A549 (cell line): ENCODE results near the gene SOD3. TPM values are rescaled to one million over a fixed set of nuclear protein-coding genes. Genes with fewer than 3 reads are reported as not detected.

ENCODE experiments used
- ATAC-seq, 2 experiments: fragments of 200-7000 bp in 1 of 2; fragments of >200 bp in 1 of 2; cut with Nextera tagmentation in 1 of 2; cut with Tn5 transposase in 1 of 2; 3 replicates each; pipeline versions ENCODE4 v1.8.0 to v1.9.1; 2018 to 2020; ENCODE audit warnings: mild to moderate bottlenecking in 1 of 2, moderate library complexity in 1 of 2
- CTCF ChIA-PET: fragments of 300-600 bp; sonication (Branson Sonifier 250); formaldehyde crosslinking; extraction: SDS; loops from one replicate; lab custom pipeline; 2021; ENCODE audit warnings: antibody characterized with exemption, inconsistent platforms; lab: Yijun Ruan, JAX
- POLR2A ChIA-PET: fragments of 350-600 bp; formaldehyde crosslinking; extraction: SDS; loops from one replicate; lab custom pipeline; 2021; ENCODE audit warnings: antibody characterized with exemption, inconsistent platforms; lab: Yijun Ruan, JAX
- DNase-seq, 2 experiments: peaks; one replicate each; pipeline versions ENCODE4 v3.0.0 to v3.0.0-alpha.2; 2011 to 2016; ENCODE audit warnings: low read depth in 1 of 2, low spot score in 1 of 2
- FAIRE-seq: peaks from 2 replicates; lab custom pipeline; 2011; peaks lifted over from hg19 to GRCh38; lab: Jason Lieb, UNC
- H3K27ac ChIP-seq, 2 experiments: fragments of >200 bp; sonication (Bioruptor Twin); formaldehyde crosslinking; 3 replicates each; pipeline ENCODE4 v1.5.1; 2016 to 2017
- H3K4me1 ChIP-seq: fragments of >200 bp; sonication (Bioruptor Twin); formaldehyde crosslinking; 3 replicates; pipeline ENCODE4 v1.6.1; 2016
- H3K4me2 ChIP-seq: fragments of >200 bp; sonication (Bioruptor Twin); formaldehyde crosslinking; 3 replicates; pipeline ENCODE4 v1.6.1; 2016
- H3K4me3 ChIP-seq: fragments of >200 bp; sonication (Bioruptor Twin); formaldehyde crosslinking; 3 replicates; pipeline ENCODE4 v1.5.1; 2016
- H3K9me3 ChIP-seq: fragments of >200 bp; sonication (Bioruptor Twin); formaldehyde crosslinking; 3 replicates; pipeline ENCODE4 v1.6.1; 2016
- CEBPB ChIP-seq, 2 experiments: fragments of >200 bp in 1 of 2; sonication (Bioruptor Twin) in 1 of 2; formaldehyde crosslinking in 1 of 2; IDR thresholded peaks; 2 replicates each; pipeline ENCODE4 v1.6.1; 2012 to 2016
- CHD2 ChIP-seq: fragments of 150-350 bp; IDR thresholded peaks from 2 replicates; pipeline ENCODE4 v1.6.1; 2014; ENCODE audit warnings: low read length; ENCODE audit not compliant: partially characterized antibody
- EHMT2 ChIP-seq: fragments of 200-600 bp; sonication (generic); IDR thresholded peaks from 2 replicates; pipeline ENCODE4 v1.6.1; 2016; ENCODE audit warnings: antibody characterized with exemption, low read depth, mild to moderate bottlenecking, moderate library complexity
- ESRRA ChIP-seq: fragments of 150-350 bp; IDR thresholded peaks from 2 replicates; pipeline ENCODE4 v1.6.1; 2014; ENCODE audit warnings: mild to moderate bottlenecking, low read length, borderline replicate concordance
- FOXS1 ChIP-seq: fragments of 250-450 bp; sonication (Bioruptor Pico); IDR thresholded peaks from 2 replicates; pipeline ENCODE4 v1.5.0; 2020; ENCODE audit warnings: mild to moderate bottlenecking, moderate library complexity
- GATA3 ChIP-seq: IDR thresholded peaks from 2 replicates; pipeline ENCODE4 v1.6.1; 2012; ENCODE audit warnings: borderline replicate concordance
- HOXA7 ChIP-seq: fragments of 250-450 bp; sonication (Bioruptor Pico); IDR thresholded peaks from 2 replicates; pipeline ENCODE4 v1.5.0; 2020; ENCODE audit warnings: mild to moderate bottlenecking, moderate library complexity
- HOXB13 ChIP-seq: fragments of 250-450 bp; sonication (Bioruptor Pico); IDR thresholded peaks from 2 replicates; pipeline ENCODE4 v1.5.0; 2020; ENCODE audit warnings: low read depth, mild to moderate bottlenecking, moderate library complexity
- JUN ChIP-seq, 2 experiments: fragments of >200 bp; sonication (Bioruptor Twin); formaldehyde crosslinking; IDR thresholded peaks; 2 replicates in 1 of 2; 3 replicates in 1 of 2; pipeline ENCODE4 v1.6.1; 2016 to 2017
- MYC ChIP-seq: IDR thresholded peaks from 2 replicates; pipeline ENCODE4 v1.6.1; 2012; ENCODE audit warnings: mild to moderate bottlenecking, inconsistent platforms, low read length, improper control_type of control experiment, borderline replicate concordance
- POLR2A ChIP-seq: IDR thresholded peaks from 2 replicates; pipeline ENCODE4 v1.6.1; 2012; ENCODE audit warnings: mild to moderate bottlenecking, low read length
- RCOR1 ChIP-seq: fragments of 150-350 bp; IDR thresholded peaks from 2 replicates; pipeline ENCODE4 v1.6.1; 2014; ENCODE audit warnings: antibody characterized with exemption, low read length, low read depth
- RFX5 ChIP-seq: fragments of 450-650 bp; IDR thresholded peaks from 2 replicates; pipeline ENCODE4 v1.7.1; 2014; ENCODE audit warnings: antibody characterized with exemption, mild to moderate bottlenecking, moderate library complexity
- TFCP2L1 ChIP-seq: fragments of 250-450 bp; sonication (Bioruptor Pico); IDR thresholded peaks from 2 replicates; pipeline ENCODE4 v1.5.0; 2021; ENCODE audit warnings: mild to moderate bottlenecking
- ZC3H11A ChIP-seq: fragments of 450-650 bp; IDR thresholded peaks from 2 replicates; pipeline ENCODE4 v1.6.1; 2014; ENCODE audit warnings: antibody characterized with exemption, mild to moderate bottlenecking
- ZSCAN20 ChIP-seq: fragments of 250-450 bp; sonication (Bioruptor Pico); IDR thresholded peaks from 2 replicates; pipeline ENCODE4 v1.8.0; 2022; ENCODE audit warnings: mild to moderate bottlenecking, moderate library complexity
- WGBS: methylation state at CpG from one replicate; pipeline ENCODE4 v1.1.6; 2017; ENCODE audit errors: missing lambda C conversion rate; 5-methylcytosine and 5-hydroxymethylcytosine counted together
- polyA plus RNA-seq, 4 experiments: library from polyadenylated mRNA; depleted of rRNA in 3 of 4; stranded (reverse); fragments of >200 nt; fragmentation: RNase III in 1 of 4; extraction: RNeasy Plus Mini Kit Qiagen cat#74134 plus additional on column Dnase treatment in 1 of 4; gene quantifications; 2 replicates in 3 of 4; 3 replicates in 1 of 4; pipeline ENCODE4 v1.2.3, GENCODE V29; 2011 to 2017
- TF ChIP-seq, protein P1 (sequence below): fragments of >200 bp; sonication (Bioruptor Twin); formaldehyde crosslinking; IDR thresholded peaks from 2 replicates; pipeline ENCODE4 v1.6.1; 2016
- TF ChIP-seq, protein P2 (sequence below): fragments of >200 bp; sonication (Bioruptor Twin); formaldehyde crosslinking; IDR thresholded peaks from 3 replicates; pipeline ENCODE4 v1.6.1; 2016
- TF ChIP-seq, protein P3 (sequence below): IDR thresholded peaks from 2 replicates; pipeline ENCODE4 v1.6.1; 2012
- TF ChIP-seq, protein P4 (sequence below): fragments of 200-600 bp; sonication (generic); IDR thresholded peaks from 2 replicates; pipeline ENCODE4 v1.6.1; 2016; ENCODE audit warnings: antibody characterized with exemption, mild to moderate bottlenecking, moderate library complexity

The SOD3 gene
- polyA plus RNA-seq, 2 of the 4 experiments (the other 2 are of a cell fraction) = not detected

DNA sequence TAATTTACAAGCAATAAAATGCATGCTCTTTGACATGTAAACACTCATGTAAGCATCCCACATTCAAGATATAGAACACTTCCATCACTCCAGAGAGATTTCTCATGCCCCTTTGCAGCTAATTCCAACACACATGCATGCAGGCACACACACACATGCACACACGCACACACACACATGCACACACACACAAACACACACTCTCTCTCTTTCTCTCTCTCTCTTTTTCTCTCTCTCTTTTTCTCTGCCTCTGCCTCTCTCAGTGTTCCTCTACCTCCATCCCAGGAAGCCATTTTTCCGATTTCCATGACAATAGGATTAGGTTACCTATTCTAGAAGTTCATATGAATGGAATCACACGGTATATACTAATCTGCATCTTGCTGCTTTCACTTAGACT is 11.9 kb upstream of the SOD3 start:
- Histone ChIP-seq H3K4me3 (no peak overlapping the region), H3K4me2 (no peak overlapping the region), H3K27ac (no peak overlapping the region), H3K4me1 (no peaks in the 10 kb centered on the region), H3K9me3 (peaks cover 3% of the 10 kb centered on the region; the same call in 1 of the 3 replicates)
- CTCF ChIA-PET = no interaction called here
- FAIRE-seq (no peak), DNase-seq (no peak), ATAC-seq (no peak)
- no peak for TF ChIP-seq JUN (IDR thresholded peaks at IDR 0.05)
- TF ChIP-seq POLR2A = no peak
- no peak for TF ChIP-seq ESRRA
- no peak for TF ChIP-seq RFX5
- TF ChIP-seq CHD2 = no peak
- no peak for TF ChIP-seq RCOR1
- no peak for TF ChIP-seq MYC
- no peak for TF ChIP-seq ZSCAN20
- TF ChIP-seq, protein P1, sequence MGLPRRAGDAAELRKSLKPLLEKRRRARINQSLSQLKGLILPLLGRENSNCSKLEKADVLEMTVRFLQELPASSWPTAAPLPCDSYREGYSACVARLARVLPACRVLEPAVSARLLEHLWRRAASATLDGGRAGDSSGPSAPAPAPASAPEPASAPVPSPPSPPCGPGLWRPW = no peak
- no peak for TF ChIP-seq TFCP2L1 (CRISPR knock-in tag)
- TF ChIP-seq, protein P2, sequence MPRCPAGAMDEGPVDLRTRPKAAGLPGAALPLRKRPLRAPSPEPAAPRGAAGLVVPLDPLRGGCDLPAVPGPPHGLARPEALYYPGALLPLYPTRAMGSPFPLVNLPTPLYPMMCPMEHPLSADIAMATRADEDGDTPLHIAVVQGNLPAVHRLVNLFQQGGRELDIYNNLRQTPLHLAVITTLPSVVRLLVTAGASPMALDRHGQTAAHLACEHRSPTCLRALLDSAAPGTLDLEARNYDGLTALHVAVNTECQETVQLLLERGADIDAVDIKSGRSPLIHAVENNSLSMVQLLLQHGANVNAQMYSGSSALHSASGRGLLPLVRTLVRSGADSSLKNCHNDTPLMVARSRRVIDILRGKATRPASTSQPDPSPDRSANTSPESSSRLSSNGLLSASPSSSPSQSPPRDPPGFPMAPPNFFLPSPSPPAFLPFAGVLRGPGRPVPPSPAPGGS = no peak
- TF ChIP-seq HOXB13 (CRISPR knock-in tag) = no peak
- no peak for TF ChIP-seq EHMT2
- no peak for TF ChIP-seq HOXA7 (CRISPR knock-in tag)
- TF ChIP-seq CEBPB (IDR thresholded peaks at IDR 0.05) = no peak
- TF ChIP-seq FOXS1 (CRISPR knock-in tag) = no peak
- TF ChIP-seq, protein P3, sequence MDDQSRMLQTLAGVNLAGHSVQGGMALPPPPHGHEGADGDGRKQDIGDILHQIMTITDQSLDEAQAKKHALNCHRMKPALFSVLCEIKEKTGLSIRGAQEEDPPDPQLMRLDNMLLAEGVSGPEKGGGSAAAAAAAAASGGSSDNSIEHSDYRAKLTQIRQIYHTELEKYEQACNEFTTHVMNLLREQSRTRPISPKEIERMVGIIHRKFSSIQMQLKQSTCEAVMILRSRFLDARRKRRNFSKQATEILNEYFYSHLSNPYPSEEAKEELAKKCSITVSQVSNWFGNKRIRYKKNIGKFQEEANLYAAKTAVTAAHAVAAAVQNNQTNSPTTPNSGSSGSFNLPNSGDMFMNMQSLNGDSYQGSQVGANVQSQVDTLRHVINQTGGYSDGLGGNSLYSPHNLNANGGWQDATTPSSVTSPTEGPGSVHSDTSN = no peak
- TF ChIP-seq GATA3 = no peak
- POLR2A ChIA-PET = no interaction called here
- WGBS = 15% methylated on average over 3 of the region's 3 CpGs

DNA sequence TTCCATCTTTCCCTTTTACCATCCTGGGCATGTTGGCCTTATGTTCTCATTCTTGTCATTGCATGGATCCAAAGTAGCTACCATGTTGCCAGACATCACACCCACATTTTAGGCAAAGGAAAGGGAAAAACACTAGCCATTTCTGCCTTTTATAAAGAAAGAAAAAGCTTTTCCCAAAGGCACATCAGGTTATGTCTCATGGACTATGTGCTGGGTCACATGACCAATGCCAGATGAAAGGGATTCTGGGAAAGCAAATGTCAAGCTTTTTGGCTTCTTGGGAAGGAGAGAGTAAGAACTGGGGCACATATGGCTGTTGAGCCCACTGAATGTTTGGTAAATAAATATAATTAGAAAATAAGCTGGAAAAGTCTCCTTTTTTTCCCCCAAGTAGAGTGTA is 4.3 kb upstream of the SOD3 start:
- Histone ChIP-seq H3K4me3 (no peak overlapping the region), H3K4me2 (no peak overlapping the region), H3K4me1 (no peaks in the 10 kb centered on the region), H3K9me3 (peaks cover 2% of the 10 kb centered on the region; the same call in 1 of the 3 replicates), H3K27ac (no peak overlapping the region)
- FAIRE-seq (no peak), ATAC-seq (no peak), DNase-seq (no peak)
- CTCF ChIA-PET = no interaction called here
- TF ChIP-seq ZC3H11A (no peak), TFCP2L1 (CRISPR knock-in tag) (no peak)
- TF ChIP-seq, protein P4, sequence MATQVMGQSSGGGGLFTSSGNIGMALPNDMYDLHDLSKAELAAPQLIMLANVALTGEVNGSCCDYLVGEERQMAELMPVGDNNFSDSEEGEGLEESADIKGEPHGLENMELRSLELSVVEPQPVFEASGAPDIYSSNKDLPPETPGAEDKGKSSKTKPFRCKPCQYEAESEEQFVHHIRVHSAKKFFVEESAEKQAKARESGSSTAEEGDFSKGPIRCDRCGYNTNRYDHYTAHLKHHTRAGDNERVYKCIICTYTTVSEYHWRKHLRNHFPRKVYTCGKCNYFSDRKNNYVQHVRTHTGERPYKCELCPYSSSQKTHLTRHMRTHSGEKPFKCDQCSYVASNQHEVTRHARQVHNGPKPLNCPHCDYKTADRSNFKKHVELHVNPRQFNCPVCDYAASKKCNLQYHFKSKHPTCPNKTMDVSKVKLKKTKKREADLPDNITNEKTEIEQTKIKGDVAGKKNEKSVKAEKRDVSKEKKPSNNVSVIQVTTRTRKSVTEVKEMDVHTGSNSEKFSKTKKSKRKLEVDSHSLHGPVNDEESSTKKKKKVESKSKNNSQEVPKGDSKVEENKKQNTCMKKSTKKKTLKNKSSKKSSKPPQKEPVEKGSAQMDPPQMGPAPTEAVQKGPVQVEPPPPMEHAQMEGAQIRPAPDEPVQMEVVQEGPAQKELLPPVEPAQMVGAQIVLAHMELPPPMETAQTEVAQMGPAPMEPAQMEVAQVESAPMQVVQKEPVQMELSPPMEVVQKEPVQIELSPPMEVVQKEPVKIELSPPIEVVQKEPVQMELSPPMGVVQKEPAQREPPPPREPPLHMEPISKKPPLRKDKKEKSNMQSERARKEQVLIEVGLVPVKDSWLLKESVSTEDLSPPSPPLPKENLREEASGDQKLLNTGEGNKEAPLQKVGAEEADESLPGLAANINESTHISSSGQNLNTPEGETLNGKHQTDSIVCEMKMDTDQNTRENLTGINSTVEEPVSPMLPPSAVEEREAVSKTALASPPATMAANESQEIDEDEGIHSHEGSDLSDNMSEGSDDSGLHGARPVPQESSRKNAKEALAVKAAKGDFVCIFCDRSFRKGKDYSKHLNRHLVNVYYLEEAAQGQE = no peak
- POLR2A ChIA-PET = no interaction called here
